DND-41 (cell line): Measurements from ENCODE around the gene TUB.

Source experiments
- EZH2 ChIP-seq: IDR thresholded peaks from 3 replicates; pipeline ENCODE4 v1.6.1; 2012; ENCODE audit warnings: borderline replicate concordance, low read depth, mild to moderate bottlenecking, moderate library complexity, low read length, inconsistent platforms; ENCODE audit not compliant: severe bottlenecking
- TF ChIP-seq, protein P1 (sequence below): IDR thresholded peaks from 2 replicates; pipeline ENCODE4 v1.5.1; 2012; ENCODE audit warnings: borderline replicate concordance, low read length, moderate library complexity, mild to moderate bottlenecking; ENCODE audit not compliant: poor library complexity, severe bottlenecking; ENCODE audit errors: extremely low read depth

DNA sequence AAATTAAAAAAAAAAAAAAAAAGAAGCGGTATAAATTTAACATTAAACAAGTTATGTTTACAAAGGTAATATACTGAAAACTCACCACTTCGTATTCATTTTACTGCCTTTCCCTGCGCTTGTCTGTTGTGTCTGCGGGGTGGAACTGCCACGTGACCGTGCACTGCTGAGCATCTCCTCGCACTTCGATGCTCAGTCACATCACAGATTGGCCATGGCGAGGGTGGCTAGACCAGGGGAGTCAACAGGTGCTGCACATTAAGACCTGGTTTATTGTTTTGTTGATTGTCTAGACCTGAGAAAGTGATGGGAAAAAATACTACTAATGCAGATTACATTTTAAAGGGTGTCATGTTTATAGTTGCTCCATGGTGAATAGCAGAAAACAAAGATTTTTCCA is 22.8 kb upstream of the TUB start:
- TF ChIP-seq, protein P1, sequence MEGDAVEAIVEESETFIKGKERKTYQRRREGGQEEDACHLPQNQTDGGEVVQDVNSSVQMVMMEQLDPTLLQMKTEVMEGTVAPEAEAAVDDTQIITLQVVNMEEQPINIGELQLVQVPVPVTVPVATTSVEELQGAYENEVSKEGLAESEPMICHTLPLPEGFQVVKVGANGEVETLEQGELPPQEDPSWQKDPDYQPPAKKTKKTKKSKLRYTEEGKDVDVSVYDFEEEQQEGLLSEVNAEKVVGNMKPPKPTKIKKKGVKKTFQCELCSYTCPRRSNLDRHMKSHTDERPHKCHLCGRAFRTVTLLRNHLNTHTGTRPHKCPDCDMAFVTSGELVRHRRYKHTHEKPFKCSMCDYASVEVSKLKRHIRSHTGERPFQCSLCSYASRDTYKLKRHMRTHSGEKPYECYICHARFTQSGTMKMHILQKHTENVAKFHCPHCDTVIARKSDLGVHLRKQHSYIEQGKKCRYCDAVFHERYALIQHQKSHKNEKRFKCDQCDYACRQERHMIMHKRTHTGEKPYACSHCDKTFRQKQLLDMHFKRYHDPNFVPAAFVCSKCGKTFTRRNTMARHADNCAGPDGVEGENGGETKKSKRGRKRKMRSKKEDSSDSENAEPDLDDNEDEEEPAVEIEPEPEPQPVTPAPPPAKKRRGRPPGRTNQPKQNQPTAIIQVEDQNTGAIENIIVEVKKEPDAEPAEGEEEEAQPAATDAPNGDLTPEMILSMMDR = no peak
- no peak for TF ChIP-seq EZH2
